ENCODE measurements around the gene TRH. TPM values are rescaled to one million over a fixed set of nuclear protein-coding genes. Genes with fewer than 3 reads are reported as not detected.

Gene TRH
- total RNA-seq, 1 donor from 2014 or later = 0.49 TPM

GRCh38 chr3:129934234-129935123 lies 40.0 kb upstream of the TRH start:
- TF ChIP-seq CTCF (IDR thresholded peaks at IDR 0.05; ENCODE audit: unreplicated experiment) = peak; percentile 94
- Mint-ChIP-seq H3K27me3 (ENCODE audit: unreplicated experiment) (peaks cover 5% of the 10 kb centered on the region), H3K36me3 (ENCODE audit: low read depth, unreplicated experiment) (peaks cover 3% of the 10 kb centered on the region), H3K4me3 (ENCODE audit: unreplicated experiment) (no peak overlapping the region), H3K4me1 (ENCODE audit: unreplicated experiment) (peaks cover 4% of the 10 kb centered on the region), H3K9me3 (ENCODE audit: unreplicated experiment) (peaks cover 4% of the 10 kb centered on the region), H3K27ac (ENCODE audit: unreplicated experiment) (no peak overlapping the region)
- peak; percentile 38 for DNase-seq (ENCODE audit: low spot score)

- Mint-ChIP-seq H3K36me3 (ENCODE audit: low read depth, unreplicated experiment) (no peaks in the 10 kb centered on the region), H3K27ac (ENCODE audit: unreplicated experiment) (no peak overlapping the region), H3K4me3 (ENCODE audit: unreplicated experiment) (no peak overlapping the region), H3K9me3 (ENCODE audit: unreplicated experiment) (no peaks in the 10 kb centered on the region), H3K27me3 (ENCODE audit: unreplicated experiment) (peaks cover 5% of the 10 kb centered on the region), H3K4me1 (ENCODE audit: unreplicated experiment) (peaks cover 4% of the 10 kb centered on the region)
- DNase-seq (ENCODE audit: low spot score) = no peak
- no peak for TF ChIP-seq CTCF (IDR thresholded peaks at IDR 0.05; ENCODE audit: unreplicated experiment)
These were observed 37.8 kb upstream of the TRH start for GRCh38 chr3:129936757-129937156.

GRCh38 chr3:129937717-129938116 lies 36.8 kb upstream of the TRH start:
- H3K4me1 Mint-ChIP-seq (ENCODE audit: unreplicated experiment) = peaks cover 4% of the 10 kb centered on the region
- no peak overlapping the region for H3K27ac Mint-ChIP-seq (ENCODE audit: unreplicated experiment)
- peaks cover 7% of the 10 kb centered on the region for H3K27me3 Mint-ChIP-seq (ENCODE audit: unreplicated experiment)

GRCh38 chr3:129938140-129938930 lies 36.2 kb upstream of the TRH start:
- Mint-ChIP-seq H3K36me3 (ENCODE audit: low read depth, unreplicated experiment) (no peaks in the 10 kb centered on the region), H3K27me3 (ENCODE audit: unreplicated experiment) (peaks cover 10% of the 10 kb centered on the region), H3K9me3 (ENCODE audit: unreplicated experiment) (no peaks in the 10 kb centered on the region), H3K4me3 (ENCODE audit: unreplicated experiment) (no peak overlapping the region), H3K4me1 (ENCODE audit: unreplicated experiment) (peaks cover 4% of the 10 kb centered on the region), H3K27ac (ENCODE audit: unreplicated experiment) (no peak overlapping the region)
- no peak for DNase-seq (ENCODE audit: low spot score)
- TF ChIP-seq CTCF (IDR thresholded peaks at IDR 0.05; ENCODE audit: unreplicated experiment) = peak; percentile 55

More at GRCh38 chr3:129937717-129938116, 36.8 kb upstream of the TRH start:
- DNase-seq (ENCODE audit: low spot score) = peak; percentile 17
- TF ChIP-seq CTCF (IDR thresholded peaks at IDR 0.05; ENCODE audit: unreplicated experiment) = no peak
- H3K4me3 Mint-ChIP-seq (ENCODE audit: unreplicated experiment) = no peak overlapping the region
- no peaks in the 10 kb centered on the region for H3K9me3 Mint-ChIP-seq (ENCODE audit: unreplicated experiment)
- no peaks in the 10 kb centered on the region for H3K36me3 Mint-ChIP-seq (ENCODE audit: low read depth, unreplicated experiment)

All from endothelial cell (in vitro differentiated cells).